Small intestine (tissue), 7 donors: ENCODE data around the gene CERT1. TPM values are rescaled to one million over a fixed set of nuclear protein-coding genes. Genes with fewer than 3 reads are reported as not detected.

Source experiments
- DNase-seq, 2 donors: peaks; one replicate each; pipeline versions ENCODE4 v3.0.0 to v3.0.0-alpha.2; 2013
- FAIRE-seq: peaks from 2 replicates; lab custom pipeline; 2012; peaks lifted over from hg19 to GRCh38; lab: Jason Lieb, UNC
- H3K27ac ChIP-seq, 3 donors: one replicate each; pipeline ENCODE4 v1.5.1; 2013; ENCODE audit warnings: low read length in 2 of 3, mild to moderate bottlenecking in 2 of 3, control low read depth in 1 of 3, inconsistent platforms in 1 of 3, low read depth in 1 of 3, moderate library complexity in 1 of 3
- H3K27me3 ChIP-seq, 3 donors: one replicate each; pipeline ENCODE4 v1.6.1; 2013; ENCODE audit warnings: low read length in 3 of 3, inconsistent platforms in 1 of 3; ENCODE audit not compliant: control insufficient read depth in 3 of 3, insufficient read depth in 3 of 3
- H3K36me3 ChIP-seq, 3 donors: one replicate each; pipeline ENCODE4 v1.6.1; 2013; ENCODE audit warnings: low read length in 3 of 3, inconsistent platforms in 1 of 3, low read depth in 1 of 3, mild to moderate bottlenecking in 1 of 3, moderate library complexity in 1 of 3; ENCODE audit not compliant: control insufficient read depth in 3 of 3, insufficient read depth in 2 of 3
- H3K4me1 ChIP-seq, 3 donors: one replicate each; pipeline ENCODE4 v1.6.1; 2013; ENCODE audit warnings: low read length in 2 of 3, inconsistent platforms in 1 of 3, low read depth in 1 of 3, mild to moderate bottlenecking in 1 of 3, moderate library complexity in 1 of 3; ENCODE audit not compliant: control insufficient read depth in 3 of 3, insufficient read depth in 2 of 3
- H3K4me3 ChIP-seq, 3 donors: one replicate each; pipeline ENCODE4 v1.5.1; 2013; ENCODE audit warnings: low read length in 3 of 3, control low read depth in 1 of 3, inconsistent platforms in 1 of 3, low read depth in 1 of 3, mild to moderate bottlenecking in 1 of 3, moderate library complexity in 1 of 3
- H3K9me3 ChIP-seq, 2 donors: one replicate each; pipeline ENCODE4 v1.6.1; 2013; ENCODE audit warnings: low read depth in 1 of 2, low read length in 1 of 2; ENCODE audit not compliant: control insufficient read depth in 2 of 2, insufficient read depth in 1 of 2
- WGBS, 3 donors: extraction: QIAGEN DNeasy Blood & Tissue Kit; methylation state at CpG; one replicate each; pipeline ENCODE4 v1.1.7; 2013; 5-methylcytosine and 5-hydroxymethylcytosine counted together
- polyA plus RNA-seq, 4 donors: library from polyadenylated mRNA; stranded (reverse) in 3 of 4; unstranded in 1 of 4; fragments of 200-250 nt in 3 of 4; fragments of 120-200 nt in 1 of 4; gene quantifications; one replicate each; pipeline versions ENCODE4 v1.2.1 to v1.2.3, GENCODE V29; 2013
- donor health status: healthy with polysubstance abuse.
- donor health status: control.
- donor health status: control.
- donor health status: Bipolar disorder and iron deficiency.
- donor health status: healthy.

The CERT1 gene
- polyA plus RNA-seq, 4 donors = 15.1 to 45.6 (median 22.2) TPM

GRCh38 chr5:75469017-75469416 is 42.4 kb downstream of the CERT1 start:
- Histone ChIP-seq H3K4me1 (peaks cover 0 to 5% (median 2%) of the 10 kb centered on the region in 3 donors), H3K27ac (no peak overlapping the region), H3K27me3 (no peaks in the 10 kb centered on the region), H3K4me3 (no peak overlapping the region), H3K36me3 (peaks cover 0 to 4% (median 1%) of the 10 kb centered on the region in 3 donors), H3K9me3 (peaks cover 0 to 29% of the 10 kb centered on the region in 2 donors)
- 95 to 98% (median 98%) methylated on average over 1 of the region's 1 CpG for WGBS, 3 donors
- no peak for FAIRE-seq
- no peak for DNase-seq

DNA sequence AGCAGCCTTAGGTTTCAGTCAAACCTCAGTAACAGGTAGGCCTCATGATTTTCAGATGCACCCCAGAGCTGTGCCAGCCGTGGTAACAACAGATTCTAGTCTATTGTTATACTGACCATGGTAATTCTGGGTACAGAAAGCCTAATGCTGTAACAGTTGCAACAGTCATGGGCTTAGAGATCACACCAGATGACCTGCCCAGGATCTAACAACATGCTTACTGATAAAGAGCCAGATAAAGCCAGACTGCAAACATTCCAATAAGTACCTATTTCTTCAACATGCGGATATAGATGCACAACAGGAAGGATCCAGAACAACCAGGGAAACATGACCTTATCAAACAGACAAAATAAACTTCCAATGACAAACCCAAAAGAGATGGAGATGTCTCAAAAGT is 42.8 kb downstream of the CERT1 start:
- H3K36me3 ChIP-seq = peaks cover 0 to 4% (median 1%) of the 10 kb centered on the region in 3 donors
- peaks cover 0 to 5% (median 2%) of the 10 kb centered on the region in 3 donors for H3K4me1 ChIP-seq
- no peak overlapping the region for H3K27ac ChIP-seq
- H3K27me3 ChIP-seq = no peaks in the 10 kb centered on the region
- WGBS, 3 donors = 94 to 97% (median 96%) methylated on average over 2 of the region's 2 CpGs
- DNase-seq = no peak
- no peak for FAIRE-seq
- no peak overlapping the region for H3K4me3 ChIP-seq
- peaks cover 0 to 31% of the 10 kb centered on the region in 2 donors for H3K9me3 ChIP-seq

- FAIRE-seq (no peak), DNase-seq (no peak)
- H3K4me3 ChIP-seq = no peak overlapping the region
- no peak overlapping the region for H3K27ac ChIP-seq
- peaks cover 0 to 24% of the 10 kb centered on the region in 2 donors for H3K9me3 ChIP-seq
- H3K4me1 ChIP-seq = no peaks in the 10 kb centered on the region
- H3K27me3 ChIP-seq = no peaks in the 10 kb centered on the region
- peaks cover 0 to 10% (median 1%) of the 10 kb centered on the region in 3 donors for H3K36me3 ChIP-seq
- WGBS, 3 donors = 81 to 91% (median 90%) methylated on average over 6 of the region's 6 CpGs
Measured at GRCh38 chr5:75466006-75466716, 45.3 kb downstream of the CERT1 start.

GRCh38 chr5:75465480-75465879 is 45.9 kb downstream of the CERT1 start:
- H3K27ac ChIP-seq = no peak overlapping the region
- FAIRE-seq (no peak), DNase-seq (no peak)
- peaks cover 0 to 10% (median under 1%) of the 10 kb centered on the region in 3 donors for H3K36me3 ChIP-seq
- no peaks in the 10 kb centered on the region for H3K4me1 ChIP-seq
- no peak overlapping the region for H3K4me3 ChIP-seq
- H3K9me3 ChIP-seq = peaks cover 0 to 24% of the 10 kb centered on the region in 2 donors
- 88 to 100% (median 100%) methylated on average over 1 of the region's 1 CpG for WGBS, 3 donors
- H3K27me3 ChIP-seq = no peaks in the 10 kb centered on the region

GRCh38 chr5:75463726-75464125 is 47.7 kb downstream of the CERT1 start:
- no peak for FAIRE-seq
- Histone ChIP-seq H3K27ac (no peak overlapping the region), H3K4me1 (no peaks in the 10 kb centered on the region), H3K4me3 (no peak overlapping the region), H3K9me3 (peaks cover 0 to 24% of the 10 kb centered on the region in 2 donors), H3K36me3 (peaks cover 0 to 10% (median 0%) of the 10 kb centered on the region in 3 donors), H3K27me3 (no peaks in the 10 kb centered on the region)
- 94 to 96% (median 94%) methylated on average over 2 of the region's 2 CpGs for WGBS, 3 donors
- no peak for DNase-seq

DNA sequence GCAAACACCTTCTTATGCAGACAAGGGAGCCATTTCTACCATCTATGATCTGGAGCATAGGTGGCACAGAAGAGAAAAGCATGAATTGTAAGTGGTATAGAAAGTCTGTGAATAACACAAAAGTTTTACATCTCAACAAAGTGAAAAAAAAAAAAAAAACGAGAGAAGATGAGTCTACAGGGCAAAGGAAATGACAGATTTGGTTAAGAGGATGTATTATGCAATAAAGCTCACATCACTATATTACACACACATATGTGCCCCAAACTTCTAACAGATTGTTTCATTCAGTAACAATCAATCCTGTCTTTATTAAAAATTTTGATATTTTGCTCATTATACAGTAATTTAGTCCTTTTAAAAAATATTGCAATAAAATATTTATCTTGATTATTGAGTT is 49.8 kb downstream of the CERT1 start:
- Histone ChIP-seq H3K27ac (no peak overlapping the region), H3K9me3 (peaks cover 0 to 10% of the 10 kb centered on the region in 2 donors), H3K36me3 (peaks cover 0 to 13% (median 3%) of the 10 kb centered on the region in 3 donors), H3K27me3 (no peaks in the 10 kb centered on the region), H3K4me1 (no peaks in the 10 kb centered on the region), H3K4me3 (no peak overlapping the region)
- 27 to 54% (median 37%) methylated on average over 1 of the region's 1 CpG for WGBS, 3 donors
- FAIRE-seq (no peak), DNase-seq (no peak)

- Histone ChIP-seq H3K36me3 (peaks cover 0 to 16% (median 3%) of the 10 kb centered on the region in 3 donors), H3K4me1 (no peaks in the 10 kb centered on the region), H3K9me3 (peaks cover 0 to 5% of the 10 kb centered on the region in 2 donors), H3K27ac (no peak overlapping the region), H3K4me3 (no peak overlapping the region), H3K27me3 (no peaks in the 10 kb centered on the region)
- DNase-seq = no peak
- 75 to 90% (median 89%) methylated on average over 8 of the region's 8 CpGs for WGBS, 3 donors
- no peak for FAIRE-seq
Measured at GRCh38 chr5:75460942-75461610, 50.4 kb downstream of the CERT1 start.

GRCh38 chr5:75460532-75460931 is 50.9 kb downstream of the CERT1 start:
- H3K27ac ChIP-seq = no peak overlapping the region
- no peaks in the 10 kb centered on the region for H3K4me1 ChIP-seq
- no peak overlapping the region for H3K4me3 ChIP-seq
- peaks cover 0 to 16% (median 3%) of the 10 kb centered on the region in 3 donors for H3K36me3 ChIP-seq
- FAIRE-seq (no peak), DNase-seq (peak in 1 of 2 donors; percentile 8)
- WGBS, 3 donors = 62 to 72% (median 67%) methylated on average over 2 of the region's 2 CpGs
- H3K9me3 ChIP-seq = peaks cover 0 to 4% of the 10 kb centered on the region in 2 donors
- H3K27me3 ChIP-seq = no peaks in the 10 kb centered on the region
